ENCODE data around the gene UFL1.

- TF ChIP-seq CTCF (IDR thresholded peaks at IDR 0.05; ENCODE audit: poor library complexity, severe bottlenecking) (no peak), EZH2 (IDR thresholded peaks at IDR 0.05; ENCODE audit: borderline replicate concordance, insufficient read depth, low read length, poor library complexity, severe bottlenecking) (no peak), EP300 (conservative IDR thresholded peaks at IDR 0.05; ENCODE audit: poor library complexity, severe bottlenecking) (no peak), MXI1 (conservative IDR thresholded peaks at IDR 0.05; ENCODE audit: poor library complexity, severe bottlenecking) (no peak), POLR2AphosphoS5 (IDR thresholded peaks at IDR 0.05) (no peak), RAD21 (conservative IDR thresholded peaks at IDR 0.05) (no peak), SMC3 (conservative IDR thresholded peaks at IDR 0.05; ENCODE audit: poor library complexity) (no peak), REST (IDR thresholded peaks at IDR 0.05; ENCODE audit: borderline replicate concordance) (no peak), TAF1 (IDR thresholded peaks at IDR 0.05; ENCODE audit: low read depth) (no peak)
Measured at GRCh38 chr6:96547654-96548053, 26.0 kb downstream of the UFL1 start.
